Heart left ventricle (tissue), 13 donors: ENCODE data around the gene DLG4.

Source experiments
- CTCF ChIP-seq, 12 donors: fragments of 200-600 bp; sonication (generic) in 4 of 12; IDR thresholded peaks; one replicate each; pipeline versions ENCODE4 v1.5.0 to v1.8.0; 2018 to 2022; ENCODE audit warnings: antibody characterized with exemption in 12 of 12, mild to moderate bottlenecking in 5 of 12
- POLR2A ChIP-seq, 2 donors: fragments of 450-650 bp; IDR thresholded peaks; one replicate each; pipeline ENCODE4 v1.6.1; 2017; ENCODE audit warnings: antibody characterized with exemption in 2 of 2, mild to moderate bottlenecking in 2 of 2, moderate library complexity in 2 of 2
- donor health status: ischemic (EF 13 %, LVEDD 7.1; RV severe dilation, severe dysfunction).
- donor health status: DM: no; HTN: yes; CAD: no.
- donor health status: DM: no; HTN: no; CAD: no.
- donor health status: ischemic (EF 25% LVEDD 6.9; RV normal size, moderate dysfunction).
- donor health status: ischemic (EF 25% LVEDD 5.7; RV mildly dilated, moderate dysfunction).
- donor health status: ischemic (EF 35%, LVEDD 5.7; RV mildly dilated, moderate dysfunction).
- donor health status: nonischemic (EF 11% LVEDD 7.7; RV severe dilation, severe dysfunction).
- donor health status: DM: yes; HTN: yes; CAD: no.
- donor health status: PGD.
- donor health status: ischemic (EF 29% LVEDD 5.4; RV normal size, mild dysfunction).
- donor health status: nonischemic (EF 23%, LVEDD 6.1; RV moderate dilation, normal function).

GRCh38 chr17:7238420-7239090, 18.9 kb upstream of the DLG4 start:
- TF ChIP-seq CTCF (IDR thresholded peaks at IDR 0.05) (no peak), POLR2A (IDR thresholded peaks at IDR 0.05) (no peak)
